A673 (cell line): ENCODE results near the gene PCBP1.

Experiments
- CTCF ChIP-seq: fragments of 300-800, 200-600 bp; sonication (generic); conservative IDR thresholded peaks from 2 replicates; pipeline ENCODE4 v1.5.1; 2017; ENCODE audit warnings: low read depth, mild to moderate bottlenecking, antibody characterized with exemption, low read length, moderate library complexity, mixed read lengths
- EZH2 ChIP-seq: fragments of 200-600 bp; sonication (generic); IDR thresholded peaks from 2 replicates; pipeline ENCODE4 v1.6.1; 2017; ENCODE audit warnings: borderline replicate concordance, low read depth, mild to moderate bottlenecking, mixed read lengths, antibody characterized with exemption, low read length; ENCODE audit not compliant: poor library complexity, severe bottlenecking

- TF ChIP-seq CTCF (no peak), EZH2 (no peak)
Observed at GRCh38 chr2:70123051-70123828, 36.0 kb downstream of the PCBP1 start.
